ENCODE results near the gene PHF19.

The PHF19 gene

DNA sequence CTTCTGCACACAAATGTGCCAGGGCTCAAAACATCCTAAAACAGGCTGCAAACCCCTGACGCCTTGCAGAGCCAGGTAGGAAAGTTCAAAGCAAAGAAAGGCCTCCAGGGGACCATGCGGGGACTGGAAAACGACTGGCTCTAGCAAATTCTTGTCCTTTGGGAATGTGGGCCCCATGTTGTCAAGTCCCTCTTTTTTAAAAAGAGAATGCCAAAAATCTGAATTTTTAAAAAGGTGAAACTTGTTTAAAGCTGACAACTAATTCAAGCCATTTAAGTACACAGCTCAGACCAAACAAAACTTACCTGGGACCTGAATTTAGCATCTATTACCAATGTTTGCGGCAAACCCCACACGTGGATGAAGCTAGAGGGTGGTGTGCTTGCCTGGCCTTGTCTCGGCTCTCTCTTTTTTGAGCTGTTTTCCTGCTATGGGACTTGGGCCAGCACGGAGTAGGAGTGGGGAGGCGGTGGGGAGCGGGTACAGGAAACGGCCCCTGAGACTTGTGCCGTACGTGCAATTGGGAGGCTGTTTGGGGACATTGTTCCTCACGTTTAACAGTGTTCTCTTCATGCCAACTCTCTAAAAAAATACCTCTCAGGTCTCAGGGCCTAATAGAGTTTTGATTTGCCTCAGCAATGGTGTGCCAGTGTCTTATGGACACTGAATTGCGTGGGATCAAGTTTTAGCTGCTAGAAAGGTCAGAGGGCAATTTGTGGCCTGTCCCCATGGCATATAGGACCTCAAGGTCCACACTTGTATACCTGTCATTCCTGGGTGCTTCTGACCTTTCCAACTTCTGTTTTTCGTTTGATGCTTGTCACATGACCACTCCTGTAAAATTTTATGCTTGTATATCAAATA lies 15.1 kb upstream of the PHF19 start:
- DNase-seq, result peak in 1 of 5 experiments; percentile 61

DNA sequence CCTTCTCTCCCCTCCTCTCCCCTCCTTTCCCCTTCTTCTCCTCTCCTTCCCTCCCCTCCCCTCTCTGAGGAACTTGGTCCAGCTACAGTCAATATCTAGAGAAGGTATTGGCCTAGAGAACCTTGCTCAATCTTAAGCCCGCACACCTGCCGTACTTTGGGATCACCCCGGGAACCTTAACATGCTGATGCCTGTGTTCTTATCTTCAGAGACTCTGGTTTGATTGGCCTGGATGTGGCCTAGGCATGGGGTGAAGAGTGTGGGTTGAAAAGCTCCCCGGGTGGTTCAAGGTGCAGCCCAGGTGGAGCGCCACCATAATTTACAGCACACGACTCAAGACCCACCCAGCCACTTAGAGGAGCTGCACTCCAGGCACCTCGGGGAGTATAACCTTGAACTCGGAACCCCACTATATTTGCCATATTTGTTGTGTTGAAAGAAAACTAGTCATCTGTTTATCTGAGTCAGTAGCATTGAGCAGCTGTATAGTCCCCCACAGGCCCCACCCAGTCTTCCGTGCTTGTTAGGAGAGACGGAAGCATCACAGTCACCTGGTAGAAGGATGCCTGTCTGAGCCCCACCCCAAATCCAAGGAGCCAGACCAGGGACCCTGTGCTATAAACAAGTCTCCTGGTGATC lies 14.4 kb upstream of the PHF19 start:
- DNase-seq, result peak in 3 of 5 experiments; percentile 38 to 89 (median 46)

DNA sequence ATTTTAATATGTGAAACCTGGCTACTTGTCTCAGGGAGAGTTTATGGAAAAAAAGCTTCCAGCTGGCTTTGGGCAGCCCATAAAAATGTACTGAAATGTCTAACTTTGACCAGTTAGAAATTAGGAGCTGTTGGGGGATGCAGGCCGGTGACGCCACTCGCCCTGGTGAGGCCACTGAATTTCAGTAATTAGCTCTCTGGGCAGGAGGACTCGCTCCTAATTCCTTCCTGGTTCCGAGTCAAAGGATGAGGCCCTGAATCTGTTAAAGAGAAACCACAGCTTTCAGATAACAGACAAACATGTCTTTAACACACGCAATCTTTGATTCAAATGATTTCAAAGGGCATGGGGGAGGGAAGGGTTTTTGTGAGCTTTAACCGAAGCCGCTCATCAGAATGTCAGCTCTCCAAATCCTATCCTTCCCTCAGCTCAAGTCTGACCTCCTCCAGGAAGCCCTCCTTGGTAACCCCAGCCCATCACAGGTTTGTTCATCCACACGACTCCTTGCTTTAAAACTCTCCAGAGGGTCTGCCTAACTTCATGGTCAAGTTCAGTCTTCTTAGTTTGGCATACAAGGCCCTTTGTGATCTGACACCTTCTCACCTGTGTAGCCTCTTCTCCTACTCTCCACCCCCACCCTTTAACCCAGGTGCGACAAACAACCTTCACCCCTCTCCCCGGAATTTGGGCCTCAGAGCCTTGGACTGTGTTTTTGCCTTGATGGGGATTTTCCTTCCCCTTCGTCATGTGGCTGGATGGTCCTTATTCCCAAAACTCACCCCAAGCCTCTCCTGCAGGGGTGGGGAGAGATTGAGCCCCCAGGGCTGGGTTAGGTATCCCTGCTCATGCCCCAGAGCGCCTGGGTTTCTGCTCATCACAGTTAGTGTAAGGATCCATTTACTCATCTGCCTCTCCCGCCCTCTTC lies 13.6 kb upstream of the PHF19 start:
- peak in 2 of 5 experiments; percentile 60 to 92 for DNase-seq

DNA sequence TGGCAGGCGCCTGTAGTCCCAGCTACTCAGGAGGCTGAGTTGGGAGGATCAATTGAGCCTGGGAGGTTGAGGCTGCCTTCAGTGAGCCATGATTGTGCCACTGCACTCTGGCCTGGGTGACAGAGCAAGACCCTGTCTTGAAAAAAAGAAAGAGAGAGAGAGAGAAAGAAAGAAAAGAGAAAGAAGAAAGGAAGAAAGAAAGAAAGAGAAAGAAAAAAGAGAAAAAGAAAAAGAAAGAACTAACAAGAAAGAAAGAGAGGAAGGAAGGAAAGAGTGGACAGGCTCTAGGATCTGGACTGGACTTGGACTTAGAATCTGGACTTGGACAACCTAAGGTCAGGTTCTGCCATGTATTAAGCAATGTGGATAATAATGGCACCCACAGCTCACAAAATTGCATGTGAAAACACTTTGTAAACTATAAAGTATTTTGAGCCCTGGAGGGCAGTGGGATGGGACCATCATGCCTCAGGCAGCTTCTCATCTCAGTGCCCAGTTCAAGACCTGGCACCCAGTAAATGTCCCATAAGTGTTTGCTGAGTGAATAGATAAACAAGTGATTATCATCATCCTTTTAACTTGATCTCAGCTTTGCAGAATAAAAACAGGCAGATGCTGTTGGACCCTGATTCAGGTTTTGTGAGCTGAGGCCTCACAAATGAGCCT lies 12.8 kb upstream of the PHF19 start:
- DNase-seq, result peak in 1 of 5 experiments; percentile 65

DNA sequence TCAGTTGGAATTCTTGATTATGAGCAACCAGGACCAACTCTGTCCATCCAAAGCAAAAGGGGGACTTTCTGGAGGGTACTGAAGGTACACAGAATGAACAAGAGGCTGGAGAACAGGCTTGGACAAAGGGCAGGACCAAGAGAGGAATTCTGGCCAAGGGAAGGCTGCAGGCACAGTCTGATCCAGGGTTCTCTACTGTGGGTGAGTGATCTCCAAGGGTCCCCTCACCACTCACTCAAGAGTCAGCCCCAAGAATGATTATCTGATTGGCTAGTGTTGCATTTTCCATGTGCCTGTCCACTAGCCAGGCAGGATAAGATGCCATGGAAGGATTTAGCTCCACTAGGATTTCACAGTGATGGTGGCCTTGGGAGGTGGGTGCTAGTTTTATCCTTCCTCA lies 11.6 kb upstream of the PHF19 start:
- no peak for DNase-seq

DNA sequence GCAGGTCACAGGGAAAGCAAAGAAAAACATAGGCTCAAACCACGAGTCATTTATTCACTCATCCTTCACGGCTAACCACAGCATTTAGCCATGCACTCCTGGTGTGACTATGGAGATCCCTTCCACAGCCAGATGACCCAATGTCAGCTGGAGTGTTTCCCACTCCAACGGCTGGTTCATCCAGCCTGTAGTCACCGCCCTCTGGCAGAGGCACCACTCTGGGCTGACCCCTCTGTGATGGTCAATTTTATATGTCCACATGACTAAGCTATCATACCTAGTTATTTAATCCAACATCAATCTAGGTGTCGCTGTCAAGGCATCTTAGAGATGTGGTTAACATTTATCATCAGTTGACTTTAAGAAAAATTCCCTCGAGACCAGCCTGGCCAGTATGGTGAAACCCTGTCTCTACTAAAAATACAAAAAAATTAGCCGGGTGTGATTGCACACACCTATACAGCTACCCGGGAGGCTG lies 9.5 kb upstream of the PHF19 start:
- DNase-seq, result no peak

DNA sequence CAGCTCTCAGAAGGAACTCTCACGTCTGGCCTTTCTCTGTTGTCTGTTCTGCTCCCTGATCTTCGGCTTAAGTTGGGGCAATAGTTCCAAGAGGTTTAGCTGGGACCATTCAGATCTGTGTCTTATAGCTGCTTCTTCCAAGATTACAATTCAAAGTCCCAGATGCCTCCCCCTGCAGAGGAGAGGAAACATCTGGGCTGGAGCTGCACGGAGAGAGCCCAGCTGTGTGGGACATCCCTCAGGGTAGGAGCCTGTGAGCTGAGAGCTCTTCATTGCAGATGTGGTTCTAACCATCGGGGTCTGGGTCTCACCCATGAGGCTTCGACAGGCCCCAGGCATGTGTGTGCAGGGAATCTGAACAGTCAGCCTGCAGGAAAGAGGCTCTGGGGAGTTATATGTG lies 9.0 kb upstream of the PHF19 start:
- no peak for DNase-seq

DNA sequence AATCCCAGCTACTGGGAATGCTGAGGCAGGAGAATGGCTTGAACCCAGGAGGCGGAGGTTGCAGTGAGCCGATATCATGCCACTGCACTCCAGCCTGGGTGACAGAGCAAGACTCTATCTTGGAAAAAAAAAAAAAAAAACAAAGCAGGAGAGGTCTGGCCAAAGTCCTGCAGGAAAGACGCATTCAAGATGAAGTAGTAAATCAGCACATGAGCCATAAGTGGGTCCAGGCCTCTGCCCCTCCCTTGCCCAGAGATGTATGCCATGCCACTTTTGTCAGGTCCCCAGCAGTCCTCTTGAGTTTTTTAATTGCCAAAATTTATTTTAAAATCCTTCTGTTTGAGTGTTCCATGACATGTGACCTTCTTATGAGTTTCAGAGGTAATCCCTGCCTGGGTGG lies 8.5 kb upstream of the PHF19 start:
- DNase-seq, result no peak

DNA sequence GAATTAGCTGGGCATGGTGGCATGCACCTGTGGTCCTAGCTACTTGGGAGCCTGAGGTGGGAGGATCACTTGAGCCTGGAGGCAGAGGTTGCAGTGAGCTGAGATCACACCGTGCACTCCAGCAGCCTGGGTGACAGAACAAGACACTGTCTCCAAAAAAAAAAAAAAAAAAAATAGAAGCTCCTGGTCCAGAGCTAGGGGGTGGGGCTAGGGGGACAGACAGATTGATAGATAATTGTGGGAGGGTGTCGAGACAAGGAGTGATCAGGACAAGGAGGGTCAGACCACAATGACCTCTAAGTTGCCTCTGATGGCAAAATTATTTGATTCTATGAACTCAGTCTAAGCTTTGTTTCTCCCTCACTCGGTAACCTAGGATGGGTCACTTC lies 6.6 kb upstream of the PHF19 start:
- no peak for DNase-seq

DNA sequence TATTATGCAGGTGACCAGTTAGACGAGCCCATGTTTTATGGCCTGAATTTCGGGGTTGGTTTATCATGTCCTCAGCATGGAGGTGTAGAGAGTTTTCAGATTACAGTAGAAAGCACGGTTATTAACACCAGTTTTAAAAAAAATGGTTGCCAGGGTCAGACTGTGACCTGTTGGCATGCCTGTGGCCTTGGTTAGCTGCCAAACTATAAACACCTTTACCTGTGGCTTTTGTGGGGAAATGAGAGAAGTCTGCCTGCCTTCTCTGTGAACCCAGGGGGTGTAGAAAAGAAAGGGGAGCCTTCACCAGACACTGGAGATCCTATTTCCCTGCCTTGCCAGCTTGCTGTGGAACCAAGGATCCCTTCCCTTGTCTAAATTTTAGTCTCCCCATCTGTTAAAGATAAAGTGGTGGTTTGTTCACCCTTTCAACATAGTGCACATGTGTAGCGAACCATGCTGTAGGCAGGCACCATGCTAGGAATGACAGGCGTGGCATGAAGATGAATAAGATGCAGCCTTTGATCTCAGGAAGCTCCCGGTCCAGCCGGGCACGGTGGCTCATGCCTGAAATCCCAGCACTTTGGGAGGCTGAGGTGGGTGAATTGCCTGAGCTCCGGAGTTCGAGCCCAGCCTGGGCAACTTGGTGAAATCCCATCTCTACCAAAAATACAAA lies 6.1 kb upstream of the PHF19 start:
- peak in 1 of 5 experiments; percentile 51 for DNase-seq

DNA sequence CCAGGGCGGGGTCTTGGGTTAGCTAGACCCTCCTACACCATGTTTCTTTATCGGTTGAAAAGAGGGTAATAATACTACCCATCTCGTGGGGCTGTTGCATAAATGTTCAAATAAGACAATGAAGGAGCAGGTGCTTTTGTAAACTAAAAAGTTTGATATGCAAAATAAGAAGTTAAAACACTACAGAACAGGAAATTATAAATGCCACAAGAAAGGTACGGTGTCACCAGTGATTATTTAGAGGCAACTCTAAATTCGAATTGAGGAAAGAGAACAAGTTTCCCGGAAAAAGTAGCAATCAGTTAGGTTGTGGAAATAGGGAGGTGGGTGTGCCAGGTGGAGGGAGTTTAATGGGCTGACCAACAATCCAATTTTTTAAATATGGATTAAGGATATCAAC lies 2.5 kb upstream of the PHF19 start:
- DNase-seq, result no peak

DNA sequence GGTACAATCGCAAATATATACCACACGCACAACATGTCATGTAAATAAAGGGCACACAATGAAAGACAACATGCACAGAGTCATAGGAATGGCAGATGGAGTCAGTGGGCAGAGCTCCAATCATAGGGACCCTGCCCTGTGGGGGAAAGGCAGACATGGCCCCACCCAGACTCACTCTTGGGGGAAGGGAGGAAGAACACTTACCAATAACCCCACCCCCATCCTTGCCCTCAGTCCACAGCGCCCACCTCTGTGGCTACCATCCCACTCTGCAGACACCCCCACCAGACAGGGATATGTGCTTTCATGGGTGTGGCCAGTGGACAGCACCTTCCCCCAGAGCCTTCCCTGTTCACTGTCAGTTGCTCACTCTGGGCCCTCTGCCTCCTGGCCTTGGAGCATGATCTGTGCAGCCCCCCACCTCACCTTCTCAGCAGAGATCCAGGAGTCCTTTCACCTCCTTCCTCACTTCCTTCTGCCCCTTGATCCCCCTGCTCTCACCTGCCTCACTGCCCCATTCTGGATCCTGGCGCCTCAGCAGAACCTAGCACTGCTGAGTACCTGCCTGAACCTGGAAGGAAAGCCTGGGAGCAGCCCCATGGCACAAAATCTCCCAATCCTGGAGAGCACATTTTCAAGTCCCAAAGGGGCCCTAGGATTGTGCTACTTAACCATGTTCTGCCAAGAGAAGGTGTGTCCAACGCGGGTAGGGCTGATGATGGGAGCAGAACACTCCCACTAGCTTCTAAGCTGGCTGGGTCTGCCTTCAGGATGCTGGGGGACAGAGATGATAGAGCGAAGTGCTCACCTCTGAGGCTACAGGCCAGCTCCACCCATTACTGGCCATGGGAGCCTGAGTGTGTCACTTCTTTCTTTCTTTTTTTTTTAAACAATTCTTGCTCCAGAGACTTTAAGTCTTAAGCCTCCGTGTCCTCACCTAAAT lies 1.5 kb upstream of the PHF19 start:
- peak in 1 of 5 experiments; percentile 71 for DNase-seq

DNA sequence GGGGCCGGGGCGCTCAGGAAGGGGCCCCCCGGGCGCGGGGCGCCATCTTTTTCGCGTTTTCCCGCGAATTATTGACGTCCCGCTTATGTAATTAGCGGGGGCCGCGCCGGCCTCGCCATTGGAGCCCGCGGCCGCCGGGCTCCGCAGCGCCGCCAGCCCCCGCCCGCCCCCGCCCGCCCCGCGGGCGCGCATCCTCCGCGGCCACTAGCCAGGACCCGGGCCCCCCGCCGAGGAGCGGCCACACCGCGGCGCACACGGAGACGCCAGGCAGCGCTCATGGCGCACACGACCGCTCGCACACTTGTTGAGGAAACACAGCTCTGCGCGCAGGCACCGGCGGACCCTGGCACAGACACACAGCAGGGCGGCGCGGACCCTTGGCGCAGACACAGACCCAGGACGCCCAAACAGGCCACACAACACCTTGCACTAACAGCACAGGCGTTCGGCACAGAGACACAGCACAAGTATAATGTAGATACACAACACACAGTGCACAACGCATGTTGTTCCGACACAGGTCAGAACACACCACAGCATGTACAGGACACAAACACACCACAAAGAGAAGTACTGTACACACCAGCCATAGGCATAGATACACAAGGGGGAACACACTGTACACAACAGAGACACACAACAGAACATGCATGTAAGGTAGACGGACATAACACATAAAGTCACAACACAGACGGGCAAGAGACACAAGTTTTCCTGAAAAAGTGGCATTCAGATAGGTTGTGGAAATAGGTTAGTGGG lies 467 bp upstream of the PHF19 start:
- peak; percentile 46 to 80 (median 51) for DNase-seq

DNA sequence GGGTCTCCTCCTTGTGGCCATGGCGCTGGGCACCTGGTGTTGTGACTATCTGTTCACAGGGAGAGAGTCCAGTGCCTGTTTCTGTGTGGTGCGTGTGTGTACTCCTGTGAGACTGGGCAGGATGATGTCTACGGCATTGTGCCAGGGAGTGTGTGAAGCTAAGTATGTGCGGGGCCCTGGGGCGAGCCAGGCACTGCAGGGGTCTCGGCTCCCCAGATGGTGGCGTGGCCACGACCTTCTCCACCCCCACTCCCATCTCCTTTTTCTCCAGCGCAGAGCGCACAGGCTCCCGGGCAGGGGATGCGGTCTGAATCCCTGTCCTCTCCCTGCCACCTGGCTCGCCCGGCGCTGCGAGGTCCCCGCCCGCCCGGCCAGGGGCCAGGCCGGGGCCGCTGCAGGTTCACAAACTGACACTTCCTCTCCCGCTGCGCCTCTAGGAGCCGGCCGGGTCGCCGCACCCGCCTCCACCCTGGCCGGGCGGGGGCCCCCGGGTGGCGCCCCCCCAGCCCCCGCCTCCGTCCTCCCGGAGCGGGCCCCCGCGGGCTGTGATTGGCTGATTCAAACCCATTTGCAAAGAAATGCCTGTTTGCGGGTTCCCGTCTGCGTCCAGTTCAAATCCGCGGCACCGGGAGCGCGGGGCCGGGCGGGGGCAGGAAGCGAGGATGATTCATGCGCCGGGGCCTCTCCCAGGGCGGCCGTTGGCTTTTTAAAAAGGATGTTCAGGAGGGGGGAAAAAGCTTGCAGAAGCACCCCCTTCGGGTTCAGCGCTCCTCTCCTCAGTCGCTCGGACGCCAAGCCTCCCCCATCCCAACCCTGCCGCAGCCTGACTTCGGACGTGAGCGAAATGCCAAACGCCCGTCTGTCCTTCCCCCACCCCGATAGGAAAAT lies 790 bp downstream of the PHF19 start:
- peak; percentile 61 to 94 (median 74) for DNase-seq

DNA sequence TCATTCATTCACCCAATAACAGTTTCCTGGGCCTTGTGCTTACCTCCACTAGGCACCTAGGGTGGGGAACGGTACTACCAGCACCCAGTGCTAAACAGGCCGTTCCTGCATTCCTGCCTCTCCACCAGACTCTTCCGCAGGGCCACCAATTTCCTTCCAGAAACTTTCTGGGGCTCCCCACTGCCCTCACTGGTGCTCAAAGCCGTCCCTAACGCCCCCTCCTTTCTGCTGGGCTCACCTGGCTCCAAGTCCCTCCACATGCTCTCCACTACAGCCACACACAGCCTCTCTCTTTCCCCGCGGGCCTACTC lies 1.4 kb downstream of the PHF19 start:
- DNase-seq, result peak in 1 of 5 experiments; percentile 35

DNA sequence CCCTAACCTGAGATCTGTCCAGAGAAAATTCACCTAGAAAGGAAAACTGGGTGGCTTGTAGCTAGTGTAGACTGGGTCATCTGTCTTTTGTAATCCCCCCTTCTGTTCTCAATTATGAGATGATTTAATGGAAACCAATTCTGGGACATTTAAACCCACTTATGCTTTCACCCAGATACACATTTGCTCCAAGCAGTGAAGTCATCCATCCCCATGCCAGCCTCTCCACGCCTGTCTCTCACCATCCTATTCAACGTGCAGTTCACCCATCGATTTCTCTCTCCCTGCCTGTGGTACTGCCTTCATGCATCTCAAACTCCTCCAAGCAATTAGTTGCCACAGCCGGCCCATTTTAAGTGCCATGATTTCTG lies 1.8 kb downstream of the PHF19 start:
- DNase-seq, result no peak

DNA sequence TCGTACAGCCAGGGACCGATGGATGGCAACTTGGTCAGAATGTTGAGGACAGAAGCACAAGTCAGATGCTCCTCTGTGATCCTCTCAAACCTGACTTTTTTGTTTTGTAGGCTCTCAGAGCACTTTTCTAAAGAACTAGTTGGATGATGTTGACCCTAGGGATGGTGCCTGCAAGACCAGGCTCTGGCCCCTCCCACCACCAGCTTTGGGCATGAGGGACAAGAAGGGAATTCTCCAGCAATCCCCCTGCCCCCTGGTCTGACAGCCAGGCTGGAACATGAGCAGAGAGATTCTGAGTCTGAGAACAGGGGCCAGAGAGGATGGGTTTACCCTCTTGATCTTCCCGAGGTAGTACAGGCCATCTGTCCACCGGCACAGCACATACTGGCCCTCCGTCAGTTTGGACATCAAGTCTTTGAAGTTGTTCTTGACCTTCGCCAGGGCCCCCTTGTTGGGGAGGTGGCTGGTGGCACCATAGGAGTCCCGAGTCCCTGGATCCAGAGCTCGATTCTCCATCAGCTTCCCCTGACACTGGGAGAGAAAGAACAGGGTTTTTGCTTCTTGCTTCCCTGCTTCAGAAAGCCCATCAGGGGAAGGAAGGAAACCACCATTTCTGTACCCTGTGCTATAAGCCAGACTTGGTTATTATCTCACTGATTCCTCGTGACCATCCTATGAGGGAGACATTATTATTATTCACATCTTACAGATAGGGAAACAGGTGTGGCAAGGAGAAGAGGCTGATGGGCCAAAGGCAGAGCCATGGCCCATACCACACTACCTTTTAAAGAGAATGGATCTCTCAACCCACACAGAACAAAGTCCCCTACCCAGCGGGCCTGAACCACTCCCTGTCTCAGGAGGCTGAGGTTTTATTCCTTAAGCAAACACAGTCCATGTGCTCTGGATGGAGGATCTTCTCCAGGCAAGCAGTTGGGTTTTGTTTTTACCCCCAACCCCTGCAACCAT lies 2.5 kb downstream of the PHF19 start:
- DNase-seq, result no peak

DNA sequence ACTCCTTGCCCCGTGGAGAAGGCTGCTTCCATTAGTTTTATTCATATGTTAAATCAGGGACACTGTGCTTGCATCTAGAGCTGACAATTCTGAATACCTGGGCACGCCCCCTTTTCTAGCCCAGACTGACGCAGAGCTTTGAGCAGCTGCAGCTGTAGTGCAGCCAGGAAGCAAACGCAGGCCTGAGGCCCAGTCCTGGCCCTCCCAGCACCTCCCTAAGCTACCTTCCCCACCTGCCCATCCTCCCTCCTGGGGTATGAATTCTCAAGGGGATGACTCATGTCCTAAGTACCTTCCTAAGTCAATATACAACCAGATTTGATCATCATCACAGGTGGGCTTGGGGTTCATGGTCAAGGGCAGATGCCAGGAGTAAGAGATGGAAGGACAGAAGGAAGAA lies 3.5 kb downstream of the PHF19 start:
- DNase-seq, result peak in 1 of 5 experiments; percentile 38
